HEK293 (cell line): ENCODE measurements around the gene CDK10.

ENCODE experiments used
- IKZF3 ChIP-seq: fragments of 450-650 bp; IDR thresholded peaks from 2 replicates; pipeline ENCODE4 v1.5.0; 2018; ENCODE audit warnings: missing biosample characterization, mild to moderate bottlenecking, missing genetic modification characterization, moderate library complexity
- KLF1 ChIP-seq: fragments of 450-650 bp; formaldehyde crosslinking; IDR thresholded peaks from 2 replicates; pipeline ENCODE4 v1.5.1; 2016; ENCODE audit warnings: missing biosample characterization, missing genetic modification characterization
- KLF16 ChIP-seq: fragments of 450-650 bp; formaldehyde crosslinking; IDR thresholded peaks from 2 replicates; pipeline ENCODE4 v1.5.1; 2017; ENCODE audit warnings: missing biosample characterization, missing genetic modification characterization
- KLF17 ChIP-seq: fragments of 450-650 bp; formaldehyde crosslinking; IDR thresholded peaks from 2 replicates; pipeline ENCODE4 v1.5.1; 2016; ENCODE audit warnings: missing biosample characterization, missing genetic modification characterization
- KLF7 ChIP-seq: fragments of 450-650 bp; formaldehyde crosslinking; IDR thresholded peaks from 2 replicates; pipeline ENCODE4 v1.5.1; 2016; ENCODE audit warnings: missing biosample characterization, missing genetic modification characterization, borderline replicate concordance
- KLF9 ChIP-seq: fragments of 450-650 bp; formaldehyde crosslinking; IDR thresholded peaks from 2 replicates; pipeline ENCODE4 v1.5.1; 2016; ENCODE audit warnings: missing biosample characterization, missing genetic modification characterization, low read depth
- MEIS1 ChIP-seq: sonication (generic); formaldehyde crosslinking; IDR thresholded peaks from 2 replicates; pipeline ENCODE4 v1.8.1; 2022; ENCODE audit warnings: missing genetic modification reagents, mild to moderate bottlenecking, borderline replicate concordance
- PBX3 ChIP-seq: sonication (generic); formaldehyde crosslinking; IDR thresholded peaks from 2 replicates; pipeline ENCODE4 v1.8.1; 2022; ENCODE audit warnings: mild to moderate bottlenecking, moderate library complexity, missing genetic modification reagents
- SP2 ChIP-seq: fragments of 450-650 bp; formaldehyde crosslinking; IDR thresholded peaks from 2 replicates; pipeline ENCODE4 v1.5.1; 2016; ENCODE audit warnings: missing biosample characterization, missing genetic modification characterization
- ZBTB44 ChIP-seq: fragments of 450-650 bp; IDR thresholded peaks from 2 replicates; pipeline ENCODE4 v1.5.1; 2018; ENCODE audit warnings: missing biosample characterization, mild to moderate bottlenecking, missing genetic modification characterization
- ZBTB7A ChIP-seq: fragments of 450-650 bp; formaldehyde crosslinking; IDR thresholded peaks from 2 replicates; pipeline ENCODE4 v1.5.1; 2016; ENCODE audit warnings: low read depth, missing biosample characterization, missing genetic modification characterization
- ZFP3 ChIP-seq: fragments of 450-650 bp; formaldehyde crosslinking; IDR thresholded peaks from 2 replicates; pipeline ENCODE4 v1.5.1; 2016; ENCODE audit warnings: low read depth, missing biosample characterization, missing genetic modification characterization
- ZFP41 ChIP-seq: fragments of 450-650 bp; formaldehyde crosslinking; IDR thresholded peaks from 2 replicates; pipeline ENCODE4 v1.5.1; 2016; ENCODE audit warnings: missing biosample characterization, missing genetic modification characterization, borderline replicate concordance
- ZFP69B ChIP-seq: fragments of 450-650 bp; formaldehyde crosslinking; IDR thresholded peaks from 2 replicates; pipeline ENCODE4 v1.5.1; 2016; ENCODE audit warnings: missing biosample characterization, missing genetic modification characterization
- ZNF121 ChIP-seq: fragments of 450-650 bp; formaldehyde crosslinking; IDR thresholded peaks from 2 replicates; pipeline ENCODE4 v1.5.1; 2016; ENCODE audit warnings: missing biosample characterization, missing genetic modification characterization
- ZNF133 ChIP-seq: fragments of 450-650 bp; formaldehyde crosslinking; IDR thresholded peaks from 2 replicates; pipeline ENCODE4 v1.5.1; 2016; ENCODE audit warnings: missing biosample characterization, missing genetic modification characterization
- ZNF18 ChIP-seq: fragments of 450-650 bp; formaldehyde crosslinking; IDR thresholded peaks from 2 replicates; pipeline ENCODE4 v1.5.1; 2016; ENCODE audit warnings: missing biosample characterization, missing genetic modification characterization
- ZNF2 ChIP-seq: fragments of 450-650 bp; formaldehyde crosslinking; IDR thresholded peaks from 2 replicates; pipeline ENCODE4 v1.5.1; 2016; ENCODE audit warnings: missing biosample characterization, missing genetic modification characterization
- ZNF223 ChIP-seq: fragments of 450-650 bp; formaldehyde crosslinking; IDR thresholded peaks from 2 replicates; pipeline ENCODE4 v1.5.1; 2016; ENCODE audit warnings: missing biosample characterization, missing genetic modification characterization
- ZNF266 ChIP-seq: fragments of 450-650 bp; formaldehyde crosslinking; IDR thresholded peaks from 2 replicates; pipeline ENCODE4 v1.5.1; 2016; ENCODE audit warnings: missing biosample characterization, missing genetic modification characterization, low read depth
- ZNF274 ChIP-seq, 2 experiments: fragments of 200-500 bp in 1 of 2; fragments of 450-650 bp in 1 of 2; sonication (Bioruptor generic) in 1 of 2; formaldehyde crosslinking in 1 of 2; IDR thresholded peaks; 2 replicates each; pipeline versions ENCODE4 v1.5.1 to v1.6.1; 2014 to 2016; ENCODE audit warnings: borderline replicate concordance in 1 of 2, inconsistent platforms in 1 of 2, low read length in 1 of 2, missing biosample characterization in 1 of 2, missing genetic modification characterization in 1 of 2
- ZNF335 ChIP-seq: fragments of 450-650 bp; formaldehyde crosslinking; conservative IDR thresholded peaks from 2 replicates; pipeline ENCODE4 v1.5.1; 2016; ENCODE audit warnings: missing biosample characterization, missing genetic modification characterization
- ZNF350 ChIP-seq: fragments of 450-650 bp; formaldehyde crosslinking; IDR thresholded peaks from 2 replicates; pipeline ENCODE4 v1.5.0; 2017; ENCODE audit warnings: missing biosample characterization, mild to moderate bottlenecking, missing genetic modification characterization
- ZNF391 ChIP-seq: fragments of 450-650 bp; formaldehyde crosslinking; IDR thresholded peaks from 2 replicates; pipeline ENCODE4 v1.5.1; 2016; ENCODE audit warnings: low read depth, missing biosample characterization, missing genetic modification characterization, borderline replicate concordance
- ZNF513 ChIP-seq: fragments of 450-650 bp; IDR thresholded peaks from 2 replicates; pipeline ENCODE4 v1.5.1; 2018; ENCODE audit warnings: missing biosample characterization, missing genetic modification characterization
- ZNF560 ChIP-seq: fragments of 450-650 bp; formaldehyde crosslinking; IDR thresholded peaks from 2 replicates; pipeline ENCODE4 v1.5.1; 2017; ENCODE audit warnings: missing biosample characterization, missing genetic modification characterization, borderline replicate concordance
- ZNF571 ChIP-seq: fragments of 450-650 bp; formaldehyde crosslinking; IDR thresholded peaks from 2 replicates; pipeline ENCODE4 v1.5.0; 2017; ENCODE audit warnings: missing biosample characterization, missing genetic modification characterization
- ZNF776 ChIP-seq: fragments of 450-650 bp; formaldehyde crosslinking; IDR thresholded peaks from 2 replicates; pipeline ENCODE4 v1.5.0; 2017; ENCODE audit warnings: missing biosample characterization, missing genetic modification characterization, borderline replicate concordance
- ZNF785 ChIP-seq: fragments of 450-650 bp; formaldehyde crosslinking; IDR thresholded peaks from 2 replicates; pipeline ENCODE4 v1.5.1; 2016; ENCODE audit warnings: missing biosample characterization, missing genetic modification characterization
- ZXDB ChIP-seq: fragments of 450-650 bp; formaldehyde crosslinking; IDR thresholded peaks from 2 replicates; pipeline ENCODE4 v1.5.1; 2016; ENCODE audit warnings: missing biosample characterization, missing genetic modification characterization

CDK10 gene

GRCh38 chr16:89720813-89721545 is 34.5 kb downstream of the CDK10 start, which contains the start of the genes VPS9D1 and ZNF276 (continued):
- TF ChIP-seq ZNF121 (tag by site-specific recombination) = 0 out of 2 replicates have a peak, but pooled peaks have one; percentile 24
- peak; percentile 82; the same call in 1 of the 2 replicates for TF ChIP-seq ZNF391 (tag by site-specific recombination)
- no peak for TF ChIP-seq ZNF133 (tag by site-specific recombination)
- TF ChIP-seq ZNF571 = no peak
- no peak for TF ChIP-seq ZNF560 (tag by site-specific recombination)
- TF ChIP-seq ZNF776 (tag by site-specific recombination) = no peak
- TF ChIP-seq ZNF274 (IDR thresholded peaks at IDR 0.05; ENCODE audit: low read length) = no peak
- TF ChIP-seq ZNF274 (tag by site-specific recombination; IDR thresholded peaks at IDR 0.05; ENCODE audit: borderline replicate concordance) = no peak
- peak; percentile 78 for TF ChIP-seq KLF1 (tag by site-specific recombination)
- peak; percentile 62 for TF ChIP-seq ZXDB
- TF ChIP-seq ZNF2 (tag by site-specific recombination) = no peak
- no peak for TF ChIP-seq IKZF3 (tag by site-specific recombination)
- peak; percentile 99 for TF ChIP-seq ZNF785 (tag by site-specific recombination)
- 0 out of 2 replicates have a peak, but pooled peaks have one; percentile 26 for TF ChIP-seq PBX3
- TF ChIP-seq KLF7 = peak; percentile 43; the same call in 1 of the 2 replicates
- no peak for TF ChIP-seq ZNF18 (tag by site-specific recombination)
- TF ChIP-seq ZBTB44 (tag by site-specific recombination) = peak; percentile 71
- no peak for TF ChIP-seq ZFP41 (tag by site-specific recombination)
- peak; percentile 78 for TF ChIP-seq ZNF350 (tag by site-specific recombination)
- peak; percentile 88 for TF ChIP-seq KLF16
- TF ChIP-seq ZNF513 (tag by site-specific recombination) = peak; percentile 60
- TF ChIP-seq ZNF266 (tag by site-specific recombination) = no peak
- peak; percentile 74 for TF ChIP-seq ZNF335 (tag by site-specific recombination)
- TF ChIP-seq MEIS1 (CRISPR knock-in tag) = 0 out of 2 replicates have a peak, but pooled peaks have one; percentile 16
- TF ChIP-seq ZFP3 (tag by site-specific recombination) = no peak
- peak; percentile 80 for TF ChIP-seq ZFP69B
- TF ChIP-seq SP2 (tag by site-specific recombination) = peak; percentile 25
- TF ChIP-seq KLF17 (tag by site-specific recombination) = peak; percentile 55; the same call in 1 of the 2 replicates
- peak; percentile 89 for TF ChIP-seq ZBTB7A
- TF ChIP-seq KLF9 = peak; percentile 70
- TF ChIP-seq ZNF223 (tag by site-specific recombination) = no peak
